ENCODE data around the gene SUSD5.

GRCh38 chr3:33181229-33181628 lies 37.4 kb downstream of the SUSD5 start:
- no peak for TF ChIP-seq CTCF (IDR thresholded peaks at IDR 0.05)
- TF ChIP-seq POLR2A (IDR thresholded peaks at IDR 0.05) = no peak
